ENCODE data around the gene CBR4.
A peak's percentile ranks its signal among the peaks of the same experiment; 100 is the strongest.
"Not testable (repeated sequence)": the region's sequence is repeated elsewhere in the genome, so short reads cannot be mapped to it uniquely, and the experiment has no call there.

The CBR4 gene

GRCh38 chr4:168993714-168994510 lies 16.1 kb downstream of the CBR4 start:
- no peak for DNase-seq (ENCODE audit: low read depth)
- TF ChIP-seq CTCF (IDR thresholded peaks at IDR 0.05; ENCODE audit: low read length, missing control alignments), result no peak
- no peak overlapping the region for H3K4me3 ChIP-seq (replicated peaks; ENCODE audit: low read depth, low read length)

- not testable (repeated sequence) for H3K4me3 ChIP-seq (replicated peaks; ENCODE audit: low read depth, low read length)
Observed at GRCh38 chr4:168992952-168993482, 17.0 kb downstream of the CBR4 start.

GRCh38 chr4:168981942-168982341 lies 28.1 kb downstream of the CBR4 start:
- TF ChIP-seq CTCF (IDR thresholded peaks at IDR 0.05; ENCODE audit: low read length, missing control alignments), result no peak
- no peak overlapping the region for H3K4me3 ChIP-seq (replicated peaks; ENCODE audit: low read depth, low read length)
- DNase-seq (ENCODE audit: low read depth), result no peak

More at GRCh38 chr4:168992952-168993482, 17.0 kb downstream of the CBR4 start:
- not testable (repeated sequence) for DNase-seq (ENCODE audit: low read depth)

GRCh38 chr4:168981460-168981859 lies 28.6 kb downstream of the CBR4 start:
- no peak for TF ChIP-seq CTCF (IDR thresholded peaks at IDR 0.05; ENCODE audit: low read length, missing control alignments)

GRCh38 chr4:168979338-168979737 lies 30.7 kb downstream of the CBR4 start:
- DNase-seq (ENCODE audit: low read depth), result no peak
- TF ChIP-seq CTCF (IDR thresholded peaks at IDR 0.05; ENCODE audit: low read length, missing control alignments), result no peak
- no peak overlapping the region for H3K4me3 ChIP-seq (replicated peaks; ENCODE audit: low read depth, low read length)

More at GRCh38 chr4:168981460-168981859, 28.6 kb downstream of the CBR4 start:
- peak; percentile 43 for DNase-seq (ENCODE audit: low read depth)
- H3K4me3 ChIP-seq (replicated peaks; ENCODE audit: low read depth, low read length), result no peak overlapping the region

GRCh38 chr4:168978001-168978700 lies 31.9 kb downstream of the CBR4 start:
- TF ChIP-seq CTCF (IDR thresholded peaks at IDR 0.05; ENCODE audit: low read length, missing control alignments), result no peak
- H3K4me3 ChIP-seq (replicated peaks; ENCODE audit: low read depth, low read length), result no peak overlapping the region
- DNase-seq (ENCODE audit: low read depth), result peak; percentile 57

- H3K4me3 ChIP-seq (replicated peaks; ENCODE audit: low read depth, low read length), result no peak overlapping the region
- DNase-seq (ENCODE audit: low read depth), result no peak
Observed at GRCh38 chr4:168972596-168972995, 37.5 kb downstream of the CBR4 start.

More at GRCh38 chr4:168972596-168972995, 37.5 kb downstream of the CBR4 start:
- no peak for TF ChIP-seq CTCF (IDR thresholded peaks at IDR 0.05; ENCODE audit: low read length, missing control alignments)
